Left lung (tissue), 10 donors: ENCODE data around the gene CDC42BPA. TPM values are rescaled to one million over a fixed set of nuclear protein-coding genes. Genes with fewer than 3 reads are reported as not detected.
A peak's percentile ranks its signal among the peaks of the same experiment; 100 is the strongest.

Experiments
- ATAC-seq: fragments of 200-7000 bp; cut with Tn5 transposase; one replicate; pipeline ENCODE4 v1.9.1; 2020; ENCODE audit warnings: moderate library complexity
- DNase-seq, 4 donors: peaks; one replicate each; pipeline ENCODE4 v3.0.0-alpha.2; 2013 to 2020
- H3K27ac ChIP-seq, 2 donors: fragments of 200-600 bp; sonication (generic) in 1 of 2; one replicate each; pipeline versions ENCODE4 v1.5.0 to v1.8.0; 2020 to 2021
- H3K27me3 ChIP-seq, 2 donors: fragments of 200-600 bp; sonication (generic) in 1 of 2; one replicate each; pipeline versions ENCODE4 v1.5.0 to v1.8.0; 2020 to 2021
- H3K36me3 ChIP-seq, 2 donors: fragments of 200-600 bp; sonication (generic) in 1 of 2; one replicate each; pipeline versions ENCODE4 v1.5.0 to v1.8.0; 2020 to 2021
- H3K4me1 ChIP-seq, 2 donors: fragments of 200-600 bp; one replicate each; pipeline ENCODE4 v1.8.0; 2021
- H3K4me3 ChIP-seq, 2 donors: fragments of 200-600 bp; sonication (generic) in 1 of 2; one replicate each; pipeline versions ENCODE4 v1.5.0 to v1.8.0; 2020 to 2021; ENCODE audit warnings: mild to moderate bottlenecking in 1 of 2
- H3K9me3 ChIP-seq, 2 donors: fragments of 200-600 bp; sonication (generic) in 1 of 2; one replicate each; pipeline versions ENCODE4 v1.5.0 to v1.8.0; 2020 to 2021
- CTCF ChIP-seq, 2 donors: fragments of 200-600 bp; sonication (generic) in 1 of 2; IDR thresholded peaks; one replicate each; pipeline versions ENCODE4 v1.5.0 to v1.8.0; 2021; ENCODE audit warnings: antibody characterized with exemption in 2 of 2
- intact Hi-C, 2 donors: fragments of 100-400 bp; cut with DNase I; formaldehyde crosslinking; loops; one replicate each; pipeline versions ENCODE4 v1.11.2 to v1.14.2; 2022
- polyA plus RNA-seq, 6 donors: library from polyadenylated mRNA; unstranded; fragments of 120-200 nt; gene quantifications; one replicate each; pipeline ENCODE4 v1.2.1, GENCODE V29; 2013; ENCODE audit not compliant: insufficient read length in 6 of 6
- total RNA-seq, 2 donors: library from RNA; stranded (reverse); fragmentation: NEBNext Ultra II Directional; extraction: Animal tissue kit (Norgen Biotek cat#: 25700); gene quantifications; one replicate each; pipeline ENCODE4 v1.2.1, GENCODE V29; 2021
- donor health status: DM: no; HTN: yes; CAD: no.
- donor health status: DM: no; HTN: no; CAD: no.

Gene CDC42BPA
- total and polyA plus RNA-seq, 8 donors: 35.8 to 49.0 (median 43.4) TPM

DNA sequence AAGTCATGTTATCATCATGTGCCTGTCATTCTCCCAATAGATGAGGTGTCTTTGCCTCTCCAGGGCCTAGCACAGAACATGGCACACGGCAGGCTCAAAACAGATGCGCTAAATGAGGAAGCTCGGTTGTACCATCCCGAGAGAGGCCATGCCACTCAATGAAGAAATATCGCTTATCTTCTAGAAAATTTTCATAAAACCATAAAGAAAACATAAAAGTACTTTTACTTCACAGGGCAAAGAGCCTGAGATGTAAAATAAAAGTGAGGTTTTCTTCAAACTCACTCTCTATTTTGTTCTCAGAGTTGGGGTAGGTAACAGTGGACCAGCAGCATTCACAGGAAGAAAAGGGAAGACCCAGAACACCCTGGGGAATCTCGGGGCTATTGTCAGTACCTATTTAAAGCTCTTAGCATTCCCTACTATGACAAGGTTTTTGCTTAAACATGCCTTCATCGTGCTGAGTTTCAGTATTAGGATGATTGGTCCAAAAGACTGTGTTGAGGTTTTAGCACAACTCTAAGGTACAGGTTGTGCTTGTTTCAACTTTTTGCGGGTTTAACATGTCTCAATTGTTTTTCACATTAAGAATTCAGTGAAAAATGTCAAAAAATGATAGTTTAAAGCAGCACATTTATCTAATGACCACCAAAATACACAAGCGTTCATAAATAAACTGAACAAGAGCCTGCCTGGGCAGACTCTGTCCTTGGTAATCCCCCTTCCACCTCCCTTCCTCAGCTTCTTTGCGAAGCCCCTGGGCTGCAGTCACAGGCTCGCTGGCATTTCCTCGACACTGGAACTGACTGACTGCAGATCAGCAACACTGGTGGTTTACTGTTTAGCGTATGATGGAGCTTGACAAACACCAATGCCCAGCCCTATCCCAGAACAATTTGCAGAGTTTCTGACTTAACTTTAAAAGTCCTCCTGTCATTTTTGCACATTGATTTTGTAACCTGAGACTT lies 322.6 kb downstream of the CDC42BPA start:
- no peak for ATAC-seq
- Histone ChIP-seq H3K4me1 (peaks cover 0 to under 1% of the 10 kb centered on the region in 2 donors), H3K4me3 (no peak overlapping the region), H3K36me3 (peaks cover 0 to 17% of the 10 kb centered on the region in 2 donors), H3K27ac (no peak overlapping the region), H3K9me3 (no peaks in the 10 kb centered on the region), H3K27me3 (no peaks in the 10 kb centered on the region)
- intact Hi-C loops: no loop called here
- TF ChIP-seq CTCF (IDR thresholded peaks at IDR 0.05): no peak
- DNase-seq: no peak

DNA sequence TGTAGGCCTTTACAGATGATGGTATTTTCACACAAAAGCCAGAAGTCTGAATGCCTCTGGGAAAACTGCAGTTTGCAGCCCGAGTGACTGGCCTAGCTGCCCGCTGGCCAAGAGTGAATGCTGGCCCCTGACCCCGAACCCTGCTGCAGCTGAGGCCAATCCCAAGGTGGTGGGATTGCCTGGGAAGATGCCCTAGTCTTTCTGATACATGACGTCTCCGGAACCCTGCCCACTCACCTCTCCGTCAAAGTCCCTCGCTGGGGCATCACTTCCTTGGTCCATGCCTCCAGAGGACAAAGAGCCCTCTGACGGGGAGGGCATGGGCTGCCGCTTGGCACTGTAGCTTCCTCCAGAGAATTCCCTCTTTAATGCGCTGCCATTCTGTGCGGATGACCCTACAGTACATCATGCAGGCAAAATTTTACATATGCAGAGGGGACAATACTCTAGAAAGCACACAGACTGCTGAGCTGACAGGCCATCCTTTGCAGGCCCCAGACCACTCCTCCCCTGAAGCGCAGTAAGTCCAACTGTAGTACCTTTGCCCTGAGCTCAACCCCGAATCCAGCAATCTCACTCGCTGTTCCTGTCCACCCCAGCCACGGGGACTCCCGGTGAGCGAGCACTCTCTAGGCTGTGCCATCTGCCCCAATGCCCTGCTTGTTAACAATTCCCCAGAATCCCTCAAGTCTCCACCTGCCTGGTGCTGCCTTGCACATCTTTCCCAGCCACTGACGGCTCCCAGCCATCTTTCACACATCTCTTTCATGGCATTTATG lies 323.5 kb downstream of the CDC42BPA start:
- Histone ChIP-seq H3K36me3 (peaks cover 0 to 17% of the 10 kb centered on the region in 2 donors), H3K27me3 (no peaks in the 10 kb centered on the region), H3K4me1 (peaks cover 1 to 10% of the 10 kb centered on the region in 2 donors), H3K4me3 (no peak overlapping the region), H3K27ac (no peak overlapping the region), H3K9me3 (no peaks in the 10 kb centered on the region)
- DNase-seq: no peak
- TF ChIP-seq CTCF (IDR thresholded peaks at IDR 0.05): no peak
- no peak for ATAC-seq
- intact Hi-C loops: no loop called here

GRCh38 chr1:226993814-226994585 lies 324.3 kb downstream of the CDC42BPA start:
- H3K36me3 ChIP-seq: peaks cover 0 to 17% of the 10 kb centered on the region in 2 donors
- DNase-seq: no peak
- TF ChIP-seq CTCF (IDR thresholded peaks at IDR 0.05): no peak
- H3K27me3 ChIP-seq: no peaks in the 10 kb centered on the region
- ATAC-seq: peak; percentile 29
- H3K4me1 ChIP-seq: peaks cover 5 to 16% of the 10 kb centered on the region in 2 donors
- intact Hi-C loops: no loop called here
- no peak overlapping the region for H3K4me3 ChIP-seq
- no peaks in the 10 kb centered on the region for H3K9me3 ChIP-seq
- no peak overlapping the region for H3K27ac ChIP-seq

GRCh38 chr1:226991920-226992319 lies 326.4 kb downstream of the CDC42BPA start:
- H3K27me3 ChIP-seq: no peaks in the 10 kb centered on the region
- DNase-seq (no peak), ATAC-seq (no peak)
- no peak overlapping the region for H3K4me3 ChIP-seq
- intact Hi-C loops: no loop called here
- H3K27ac ChIP-seq: no peak overlapping the region
- peaks cover 12 to 35% of the 10 kb centered on the region in 2 donors for H3K4me1 ChIP-seq
- no peak for TF ChIP-seq CTCF (IDR thresholded peaks at IDR 0.05)
- H3K9me3 ChIP-seq: no peaks in the 10 kb centered on the region
- H3K36me3 ChIP-seq: peaks cover 0 to 27% of the 10 kb centered on the region in 2 donors
